Astrocyte (in vitro differentiated cells and primary cell): ENCODE results near the gene TMEM151A. TPM values are rescaled to one million over a fixed set of nuclear protein-coding genes. Genes with fewer than 3 reads are reported as not detected.
A peak's percentile ranks its signal among the peaks of the same experiment; 100 is the strongest.

Source experiments
- DNase-seq: peaks from one replicate; pipeline ENCODE4 v3.0.0-alpha.2; 2010; ENCODE audit warnings: low read depth
- FAIRE-seq: peaks from 2 replicates; lab custom pipeline; 2011; peaks lifted over from hg19 to GRCh38; lab: Jason Lieb, UNC
- H2AFZ ChIP-seq: 2 replicates; pipeline ENCODE4 v1.6.0; 2012; ENCODE audit warnings: low read depth, low read length, inconsistent platforms
- H3K27ac ChIP-seq: 2 replicates; pipeline ENCODE4 v1.5.1; 2011; ENCODE audit warnings: low read depth, low read length, inconsistent platforms
- H3K27me3 ChIP-seq: 2 replicates; pipeline ENCODE4 v1.6.0; 2011; ENCODE audit warnings: low read length, inconsistent platforms; ENCODE audit not compliant: insufficient read depth
- H3K36me3 ChIP-seq: 2 replicates; pipeline ENCODE4 v1.5.1; 2011; ENCODE audit warnings: low read length, inconsistent platforms; ENCODE audit not compliant: insufficient read depth
- H3K4me1 ChIP-seq: 2 replicates; pipeline ENCODE4 v1.5.1; 2011; ENCODE audit warnings: low read length, inconsistent platforms; ENCODE audit not compliant: insufficient read depth
- H3K4me2 ChIP-seq: 2 replicates; pipeline ENCODE4 v1.6.0; 2012; ENCODE audit warnings: low read length, inconsistent platforms
- H3K4me3 ChIP-seq: 2 replicates; pipeline ENCODE4 v1.5.1; 2011; ENCODE audit warnings: low read depth, mild to moderate bottlenecking, low read length, inconsistent platforms; ENCODE audit not compliant: insufficient read depth
- H3K79me2 ChIP-seq: 2 replicates; pipeline ENCODE4 v1.6.0; 2012; ENCODE audit warnings: mild to moderate bottlenecking, low read length, inconsistent platforms; ENCODE audit not compliant: insufficient read depth
- H3K9ac ChIP-seq: 2 replicates; pipeline ENCODE4 v1.6.0; 2012; ENCODE audit warnings: mild to moderate bottlenecking, low read length, inconsistent platforms
- H3K9me3 ChIP-seq: 2 replicates; pipeline ENCODE4 v1.5.1; 2012; ENCODE audit warnings: low read depth, mild to moderate bottlenecking, low read length, inconsistent platforms; ENCODE audit not compliant: insufficient read depth
- H4K20me1 ChIP-seq: 2 replicates; pipeline ENCODE4 v1.6.0; 2012; ENCODE audit warnings: low read length, inconsistent platforms; ENCODE audit not compliant: insufficient read depth
- H3K27ac Mint-ChIP-seq: one replicate; pipeline ENCODE4 v1.8.0; 2021; ENCODE audit warnings: mild to moderate bottlenecking, mixed read lengths; ENCODE audit not compliant: unreplicated experiment
- H3K27me3 Mint-ChIP-seq: one replicate; pipeline ENCODE4 v1.8.0; 2021; ENCODE audit warnings: low read depth, mixed read lengths; ENCODE audit not compliant: unreplicated experiment
- H3K36me3 Mint-ChIP-seq: one replicate; pipeline ENCODE4 v1.8.0; 2021; ENCODE audit warnings: low read depth, mixed read lengths; ENCODE audit not compliant: unreplicated experiment
- H3K4me1 Mint-ChIP-seq: one replicate; pipeline ENCODE4 v1.8.0; 2021; ENCODE audit warnings: low read depth, mixed read lengths; ENCODE audit not compliant: unreplicated experiment
- H3K4me3 Mint-ChIP-seq: one replicate; pipeline ENCODE4 v1.8.0; 2021; ENCODE audit warnings: mild to moderate bottlenecking, moderate library complexity, mixed read lengths; ENCODE audit not compliant: unreplicated experiment
- H3K9me3 Mint-ChIP-seq: one replicate; pipeline ENCODE4 v1.8.0; 2021; ENCODE audit warnings: mild to moderate bottlenecking, mixed read lengths; ENCODE audit not compliant: unreplicated experiment
- CTCF ChIP-seq: IDR thresholded peaks from 2 replicates; pipeline ENCODE4 v1.5.1; 2011; ENCODE audit warnings: low read depth, mild to moderate bottlenecking, inconsistent platforms, low read length, moderate library complexity; ENCODE audit not compliant: insufficient read depth
- EZH2 ChIP-seq: IDR thresholded peaks from 2 replicates; pipeline ENCODE4 v1.6.1; 2012; ENCODE audit warnings: mild to moderate bottlenecking, low read length, inconsistent platforms; ENCODE audit not compliant: insufficient read depth
- total RNA-seq: library from RNA; stranded (reverse); gene quantifications from 2 replicates; pipeline ENCODE4 v1.2.1, GENCODE V29; 2021

Gene TMEM151A
- total RNA-seq, 1 donor from 2014 or later: 2.0 TPM

DNA sequence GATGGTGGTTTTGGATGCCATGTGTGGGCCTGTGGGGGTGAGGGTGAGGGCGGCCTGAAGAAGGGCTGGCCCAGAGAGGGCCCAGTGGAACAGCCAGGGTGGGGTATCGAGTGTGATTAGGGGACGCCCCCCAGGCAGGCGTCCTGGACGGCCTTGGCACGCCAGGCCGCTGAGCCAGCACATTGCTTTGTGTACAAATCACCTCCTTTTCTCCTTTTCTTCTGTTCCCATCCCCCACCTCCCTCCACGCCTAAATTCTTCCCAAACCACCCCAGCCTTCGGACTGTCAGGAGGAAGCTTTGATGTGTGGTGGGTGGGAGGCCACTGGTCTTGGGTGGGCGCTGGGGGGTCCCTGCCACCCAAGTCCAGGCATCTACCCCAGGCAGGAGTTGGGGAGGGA is 33.0 kb downstream of the TMEM151A start:
- H3K4me1 ChIP-seq: peaks cover 46% of the 10 kb centered on the region
- peak overlapping the region; percentile 32 for H3K27ac ChIP-seq
- Mint-ChIP-seq H3K27ac (peak overlapping the region; percentile 72), H3K4me3 (no peak overlapping the region), H3K9me3 (peaks cover 7% of the 10 kb centered on the region), H3K36me3 (peaks cover 2% of the 10 kb centered on the region), H3K27me3 (no peaks in the 10 kb centered on the region), H3K4me1 (peaks cover 39% of the 10 kb centered on the region)
- no peaks in the 10 kb centered on the region for H4K20me1 ChIP-seq
- H3K4me2 ChIP-seq: peak overlapping the region; percentile 39
- no peak overlapping the region for H3K4me3 ChIP-seq
- no peaks in the 10 kb centered on the region for H3K27me3 ChIP-seq
- no peak overlapping the region for H2AFZ ChIP-seq
- H3K36me3 ChIP-seq: no peaks in the 10 kb centered on the region
- no peak for TF ChIP-seq EZH2
- TF ChIP-seq CTCF: no peak
- no peak overlapping the region for H3K9ac ChIP-seq
- no peak for DNase-seq
- no peaks in the 10 kb centered on the region for H3K79me2 ChIP-seq
- no peak for FAIRE-seq
- H3K9me3 ChIP-seq: no peaks in the 10 kb centered on the region

DNA sequence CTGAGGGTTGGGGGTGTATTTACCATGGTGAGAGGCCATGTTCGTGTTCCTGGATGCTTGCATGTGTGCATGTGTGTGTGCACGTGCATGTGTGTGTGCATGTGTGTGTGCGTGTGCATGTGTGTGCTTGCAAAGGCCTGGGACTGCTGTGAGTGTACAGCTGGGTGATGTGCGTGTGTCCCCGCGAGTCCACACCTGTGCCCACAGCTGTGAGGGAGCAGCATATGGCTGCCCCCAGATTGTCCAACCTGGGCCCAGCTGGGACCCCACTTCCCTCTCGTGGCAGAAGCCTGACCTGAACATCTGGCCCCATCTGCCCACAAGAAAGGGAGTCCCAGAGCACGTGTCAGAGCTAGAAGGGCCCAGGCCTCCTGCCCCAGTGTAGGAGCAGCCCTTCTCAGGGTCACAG is 33.6 kb downstream of the TMEM151A start:
- Mint-ChIP-seq H3K27ac (peak overlapping the region; percentile 24), H3K4me3 (no peak overlapping the region), H3K9me3 (peaks cover 4% of the 10 kb centered on the region), H3K4me1 (peaks cover 39% of the 10 kb centered on the region), H3K27me3 (no peaks in the 10 kb centered on the region), H3K36me3 (no peaks in the 10 kb centered on the region)
- H3K4me2 ChIP-seq: peak overlapping the region; percentile 39
- no peak for TF ChIP-seq CTCF
- TF ChIP-seq EZH2: no peak
- H3K4me3 ChIP-seq: no peak overlapping the region
- no peaks in the 10 kb centered on the region for H3K9me3 ChIP-seq
- H3K27ac ChIP-seq: peak overlapping the region; percentile 32
- H3K27me3 ChIP-seq: no peaks in the 10 kb centered on the region
- H4K20me1 ChIP-seq: no peaks in the 10 kb centered on the region
- H3K79me2 ChIP-seq: no peaks in the 10 kb centered on the region
- no peak overlapping the region for H2AFZ ChIP-seq
- H3K4me1 ChIP-seq: peaks cover 46% of the 10 kb centered on the region
- DNase-seq: no peak
- no peak for FAIRE-seq
- H3K9ac ChIP-seq: no peak overlapping the region
- H3K36me3 ChIP-seq: no peaks in the 10 kb centered on the region

GRCh38 chr11:66326261-66327111 is 34.8 kb downstream of the TMEM151A start:
- H3K9me3 Mint-ChIP-seq: peaks cover 2% of the 10 kb centered on the region
- H3K4me3 Mint-ChIP-seq: no peak overlapping the region

More at GRCh38 chr11:66326261-66327111, 34.8 kb downstream of the TMEM151A start:
- peak overlapping the region; percentile 84 for H3K27ac Mint-ChIP-seq
- Histone ChIP-seq H3K9me3 (no peaks in the 10 kb centered on the region), H3K36me3 (no peaks in the 10 kb centered on the region), H3K9ac (peak overlapping the region; percentile 74), H3K4me1 (peaks cover 46% of the 10 kb centered on the region), H3K4me3 (no peak overlapping the region), H3K4me2 (peak overlapping the region; percentile 75), H2AFZ (peak overlapping the region; percentile 48), H4K20me1 (peaks cover 5% of the 10 kb centered on the region), H3K79me2 (no peaks in the 10 kb centered on the region), H3K27ac (peak overlapping the region; percentile 84), H3K27me3 (no peaks in the 10 kb centered on the region)
- FAIRE-seq (no peak), DNase-seq (no peak)
- TF ChIP-seq CTCF: no peak
- no peak for TF ChIP-seq EZH2
- peaks cover 2% of the 10 kb centered on the region for H3K36me3 Mint-ChIP-seq
- peaks cover 39% of the 10 kb centered on the region for H3K4me1 Mint-ChIP-seq
- no peaks in the 10 kb centered on the region for H3K27me3 Mint-ChIP-seq
